Measurements from ENCODE around the gene RASA1. TPM values are rescaled to one million over a fixed set of nuclear protein-coding genes. Genes with fewer than 3 reads are reported as not detected.

RASA1 gene
- total RNA-seq, 1 experiment from 2014 or later, result 29.6 TPM

- H3K4me1 Mint-ChIP-seq, result peaks cover 10 to 14% of the 10 kb centered on the region in 2 experiments
- no peak overlapping the region for H3K9ac ChIP-seq (ENCODE audit: extremely low read depth, insufficient read length, low read length)
- WGBS (ENCODE audit: extremely low coverage, insufficient read length, low lambda C conversion rate), result no CpG with 5 or more reads among the region's 1 CpG
Observed at GRCh38 chr5:87410931-87411330, 143.2 kb downstream of the RASA1 start.

More at GRCh38 chr5:87410931-87411330, 143.2 kb downstream of the RASA1 start:
- H2AK5ac ChIP-seq (ENCODE audit: insufficient read length, low read length), result no peak overlapping the region
- peaks cover 6% of the 10 kb centered on the region for H3K23me2 ChIP-seq (ENCODE audit: insufficient read length, low read depth, low read length, poor library complexity, severe bottlenecking)
- Mint-ChIP-seq H3K9me3 (no peaks in the 10 kb centered on the region; a peak in 1 of 5 replicates), H3K36me3 (ENCODE audit: insufficient read depth in 1 of 3, low read depth in 3 of 3) (peaks cover 28 to 50% (median 47%) of the 10 kb centered on the region in 3 experiments; a peak in 6 of 7 replicates), H3K27ac (no peak overlapping the region; a peak in 1 of 7 replicates), H3K27me3 (ENCODE audit: low read depth) (no peaks in the 10 kb centered on the region), H3K4me3 (peak overlapping the region; percentile 74 to 89)
- no peak overlapping the region for H3K4me2 ChIP-seq (ENCODE audit: insufficient read depth, insufficient read length, low read length)
- no peak overlapping the region for H2BK12ac ChIP-seq (ENCODE audit: insufficient read length, low read depth, low read length)
- H3K14ac ChIP-seq (ENCODE audit: insufficient read depth, low read length), result no peak overlapping the region
- H2BK15ac ChIP-seq (ENCODE audit: low read depth, low read length), result no peak overlapping the region
- TF ChIP-seq, protein P1, sequence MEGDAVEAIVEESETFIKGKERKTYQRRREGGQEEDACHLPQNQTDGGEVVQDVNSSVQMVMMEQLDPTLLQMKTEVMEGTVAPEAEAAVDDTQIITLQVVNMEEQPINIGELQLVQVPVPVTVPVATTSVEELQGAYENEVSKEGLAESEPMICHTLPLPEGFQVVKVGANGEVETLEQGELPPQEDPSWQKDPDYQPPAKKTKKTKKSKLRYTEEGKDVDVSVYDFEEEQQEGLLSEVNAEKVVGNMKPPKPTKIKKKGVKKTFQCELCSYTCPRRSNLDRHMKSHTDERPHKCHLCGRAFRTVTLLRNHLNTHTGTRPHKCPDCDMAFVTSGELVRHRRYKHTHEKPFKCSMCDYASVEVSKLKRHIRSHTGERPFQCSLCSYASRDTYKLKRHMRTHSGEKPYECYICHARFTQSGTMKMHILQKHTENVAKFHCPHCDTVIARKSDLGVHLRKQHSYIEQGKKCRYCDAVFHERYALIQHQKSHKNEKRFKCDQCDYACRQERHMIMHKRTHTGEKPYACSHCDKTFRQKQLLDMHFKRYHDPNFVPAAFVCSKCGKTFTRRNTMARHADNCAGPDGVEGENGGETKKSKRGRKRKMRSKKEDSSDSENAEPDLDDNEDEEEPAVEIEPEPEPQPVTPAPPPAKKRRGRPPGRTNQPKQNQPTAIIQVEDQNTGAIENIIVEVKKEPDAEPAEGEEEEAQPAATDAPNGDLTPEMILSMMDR (conservative IDR thresholded peaks at IDR 0.05), result no peak
- no peak overlapping the region for H3K18ac ChIP-seq (ENCODE audit: insufficient read length, low read depth, low read length)
- H3K4me1 ChIP-seq (ENCODE audit: insufficient read depth, low read length), result no peaks in the 10 kb centered on the region
- H3K4ac ChIP-seq (ENCODE audit: low read depth, low read length), result no peak overlapping the region
- H2BK5ac ChIP-seq (ENCODE audit: insufficient read length, low read length), result no peak overlapping the region
- H2AFZ ChIP-seq (ENCODE audit: low read length), result no peak overlapping the region
- no peak overlapping the region for H2BK20ac ChIP-seq (ENCODE audit: low read depth, low read length, poor library complexity, severe bottlenecking)
- no peak overlapping the region for H4K5ac ChIP-seq (ENCODE audit: insufficient read length, low read depth, low read length)
- no peak overlapping the region for H4K91ac ChIP-seq (ENCODE audit: insufficient read length, low read depth, low read length)
- H4K8ac ChIP-seq (replicated peaks; ENCODE audit: insufficient read length, low read depth, low read length), result no peak overlapping the region
- H3K23ac ChIP-seq (ENCODE audit: insufficient read length, low read depth, low read length), result no peak overlapping the region
- H3K27me3 ChIP-seq (ENCODE audit: insufficient read depth, low read length), result no peaks in the 10 kb centered on the region
- no peak overlapping the region for H3K56ac ChIP-seq (ENCODE audit: insufficient read length, low read depth, low read length)
- no peak overlapping the region for H3K27ac ChIP-seq (ENCODE audit: insufficient read length, low read depth, low read length)
- peaks cover 5% of the 10 kb centered on the region; the same call in 1 of the 2 replicates for H3K79me2 ChIP-seq (ENCODE audit: insufficient read depth, low read length)
- no peaks in the 10 kb centered on the region for H3K79me1 ChIP-seq (ENCODE audit: insufficient read depth, low read depth, low read length, poor library complexity, severe bottlenecking)
- H2BK120ac ChIP-seq (ENCODE audit: low read depth, low read length, poor library complexity, severe bottlenecking), result no peak overlapping the region
- no peaks in the 10 kb centered on the region for H3K9me3 ChIP-seq (ENCODE audit: control insufficient read depth, low read depth, low read length)
- DNase-seq, result no peak
- no peaks in the 10 kb centered on the region for H4K20me1 ChIP-seq (ENCODE audit: control insufficient read depth, insufficient read depth, insufficient read length)
- H3T11ph ChIP-seq (ENCODE audit: low read length), result no peak overlapping the region

Data from H9 (cell line).